IMR-90 (cell line): ENCODE results near the gene DRC3. TPM values are rescaled to one million over a fixed set of nuclear protein-coding genes. Genes with fewer than 3 reads are reported as not detected.

Experiments used
- ATAC-seq: fragments of 200-7000 bp; cut with Tn5 transposase; 2 replicates; pipeline ENCODE4 v1.9.1; 2020; ENCODE audit warnings: low read depth, mild to moderate bottlenecking, moderate library complexity
- BruUV-seq: library from RNA; stranded (reverse); fragments of 400-500 nt; replicated peaks from 2 replicates; lab custom pipeline; 2021; lab: Mats Ljungman, UMichigan
- CTCF ChIA-PET: fragments of 300-600 bp; formaldehyde crosslinking; extraction: SDS; loops from one replicate; lab custom pipeline; 2021; ENCODE audit warnings: antibody characterized with exemption; lab: Yijun Ruan, JAX
- POLR2A ChIA-PET: fragments of 300-600 bp; sonication (Branson Sonifier 250); formaldehyde crosslinking; loops from one replicate; lab custom pipeline; 2022; ENCODE audit warnings: antibody characterized with exemption; ENCODE audit not compliant: unreplicated experiment; lab: Charles Lee
- DNase-seq: peaks from one replicate; pipeline ENCODE4 v3.0.0; 2013
- H2AFZ ChIP-seq: replicated peaks from 2 replicates; pipeline ENCODE3; 2013; ENCODE audit warnings: low read length, mild to moderate bottlenecking; ENCODE audit not compliant: poor library complexity
- H2AK5ac ChIP-seq: 2 replicates; pipeline ENCODE4 v1.6.1; 2013; ENCODE audit warnings: low read depth, low read length, inconsistent platforms
- H2AK9ac ChIP-seq: replicated peaks from 2 replicates; pipeline ENCODE3; 2013; ENCODE audit warnings: mild to moderate bottlenecking, low read depth, low read length, moderate library complexity; ENCODE audit not compliant: poor library complexity
- H2BK120ac ChIP-seq: 2 replicates; pipeline ENCODE4 v1.6.1; 2013; ENCODE audit warnings: low read depth, low read length, inconsistent platforms
- H2BK15ac ChIP-seq: 3 replicates; pipeline ENCODE4 v1.6.1; 2013; ENCODE audit warnings: low read depth, low read length, inconsistent platforms
- H2BK20ac ChIP-seq: 2 replicates; pipeline ENCODE4 v1.6.1; 2013; ENCODE audit warnings: low read depth, mild to moderate bottlenecking, inconsistent platforms, low read length, moderate library complexity
- H2BK5ac ChIP-seq: 2 replicates; pipeline ENCODE4 v1.6.1; 2013; ENCODE audit warnings: mild to moderate bottlenecking, low read depth, low read length, inconsistent platforms; ENCODE audit not compliant: poor library complexity, severe bottlenecking
- H3K14ac ChIP-seq: replicated peaks from 2 replicates; pipeline ENCODE4 v1.6.1; 2013; ENCODE audit warnings: low read depth, low read length, inconsistent platforms
- H3K18ac ChIP-seq: 2 replicates; pipeline ENCODE4 v1.6.1; 2013; ENCODE audit warnings: low read depth, low read length, control low read depth
- H3K23ac ChIP-seq: 2 replicates; pipeline ENCODE4 v1.6.1; 2013; ENCODE audit warnings: low read depth, low read length, inconsistent platforms
- H3K27ac ChIP-seq: 2 replicates; pipeline ENCODE4 v1.5.1; 2013; ENCODE audit warnings: mild to moderate bottlenecking, control low read depth, low read length; ENCODE audit not compliant: insufficient read depth
- H3K27me3 ChIP-seq: 2 replicates; pipeline ENCODE4 v1.6.1; 2013; ENCODE audit warnings: low read length; ENCODE audit not compliant: control insufficient read depth, insufficient read depth
- H3K36me3 ChIP-seq: 2 replicates; pipeline ENCODE4 v1.6.1; 2013; ENCODE audit warnings: low read length, mixed read lengths; ENCODE audit not compliant: control insufficient read depth, insufficient read depth
- H3K4ac ChIP-seq: 2 replicates; pipeline ENCODE4 v1.6.1; 2013; ENCODE audit warnings: low read depth, low read length, inconsistent platforms
- H3K4me1 ChIP-seq: 2 replicates; pipeline ENCODE4 v1.6.1; 2013; ENCODE audit warnings: low read length, mixed read lengths; ENCODE audit not compliant: control insufficient read depth, insufficient read depth
- H3K4me2 ChIP-seq: 2 replicates; pipeline ENCODE4 v1.6.1; 2013; ENCODE audit warnings: low read depth, mild to moderate bottlenecking, control low read depth, low read length, moderate library complexity
- H3K4me3 ChIP-seq: 2 replicates; pipeline ENCODE4 v1.5.1; 2013; ENCODE audit warnings: low read depth, mild to moderate bottlenecking, control low read depth, low read length, moderate library complexity; ENCODE audit not compliant: insufficient read depth
- H3K56ac ChIP-seq: 2 replicates; pipeline ENCODE4 v1.6.1; 2013; ENCODE audit warnings: low read length, inconsistent platforms; ENCODE audit not compliant: insufficient read depth; ENCODE audit errors: extremely low read depth
- H3K79me1 ChIP-seq, 2 experiments: 2 replicates each; pipeline ENCODE4 v1.6.1; 2013; ENCODE audit warnings: low read length in 2 of 2, inconsistent platforms in 1 of 2, low read depth in 1 of 2
- H3K9ac ChIP-seq: 2 replicates; pipeline ENCODE4 v1.6.1; 2013; ENCODE audit warnings: low read depth, low read length, control low read depth
- H3K9me1 ChIP-seq: 2 replicates; pipeline ENCODE4 v1.6.1; 2013; ENCODE audit warnings: low read length, inconsistent platforms; ENCODE audit not compliant: insufficient read depth
- H3K9me3 ChIP-seq: 2 replicates; pipeline ENCODE4 v1.6.1; 2013; ENCODE audit warnings: low read length; ENCODE audit not compliant: control insufficient read depth, insufficient read depth
- H4K20me1 ChIP-seq: 2 replicates; pipeline ENCODE4 v1.6.1; 2013; ENCODE audit warnings: low read length, inconsistent platforms; ENCODE audit not compliant: insufficient read depth
- H4K5ac ChIP-seq: 2 replicates; pipeline ENCODE4 v1.6.1; 2013; ENCODE audit warnings: mild to moderate bottlenecking, low read depth, low read length, control low read depth
- H4K8ac ChIP-seq, 2 experiments: 2 replicates each; pipeline ENCODE4 v1.6.1; 2013; ENCODE audit warnings: low read depth in 2 of 2, low read length in 2 of 2, control low read depth in 1 of 2, inconsistent platforms in 1 of 2
- H4K91ac ChIP-seq: 2 replicates; pipeline ENCODE4 v1.6.1; 2013; ENCODE audit warnings: low read depth, low read length, inconsistent platforms; ENCODE audit not compliant: insufficient read depth
- BHLHE40 ChIP-seq: fragments of 150-350 bp; IDR thresholded peaks from 2 replicates; pipeline ENCODE4 v1.6.1; 2016; ENCODE audit warnings: mild to moderate bottlenecking, low read depth, low read length
- CEBPB ChIP-seq: IDR thresholded peaks from 2 replicates; pipeline ENCODE4 v1.6.1; 2012; ENCODE audit warnings: low read depth, low read length, improper control_type of control experiment
- CHD1 ChIP-seq: IDR thresholded peaks from 2 replicates; pipeline ENCODE4 v1.6.1; 2012; ENCODE audit warnings: low read depth, low read length, improper control_type of control experiment
- CTCF ChIP-seq: conservative IDR thresholded peaks from 2 replicates; pipeline ENCODE4 v1.5.1; 2012; ENCODE audit warnings: mild to moderate bottlenecking, low read depth, low read length, improper control_type of control experiment
- FOS ChIP-seq: fragments of 150-350 bp; IDR thresholded peaks from 2 replicates; pipeline ENCODE4 v1.6.1; 2016; ENCODE audit warnings: low read depth, low read length
- MXI1 ChIP-seq: IDR thresholded peaks from 2 replicates; pipeline ENCODE4 v1.6.1; 2012; ENCODE audit warnings: low read depth, mild to moderate bottlenecking, low read length, moderate library complexity, borderline replicate concordance
- NFE2L2 ChIP-seq: fragments of 150-350 bp; IDR thresholded peaks from 2 replicates; pipeline ENCODE4 v1.6.1; 2016; ENCODE audit warnings: low read depth, mild to moderate bottlenecking, low read length
- POLR2A ChIP-seq: IDR thresholded peaks from 2 replicates; pipeline ENCODE4 v1.6.1; 2012; ENCODE audit warnings: mild to moderate bottlenecking, low read depth, low read length
- RAD21 ChIP-seq: IDR thresholded peaks from 2 replicates; pipeline ENCODE4 v1.6.1; 2012; ENCODE audit warnings: low read length, improper control_type of control experiment
- RCOR1 ChIP-seq: IDR thresholded peaks from 2 replicates; pipeline ENCODE4 v1.6.1; 2012; ENCODE audit warnings: mild to moderate bottlenecking, low read length, improper control_type of control experiment; ENCODE audit not compliant: insufficient replicate concordance
- RFX5 ChIP-seq: IDR thresholded peaks from 2 replicates; pipeline ENCODE4 v1.8.0; 2012; ENCODE audit warnings: low read depth, mild to moderate bottlenecking, low read length, moderate library complexity
- SMC3 ChIP-seq: fragments of 150-350 bp; IDR thresholded peaks from 2 replicates; pipeline ENCODE4 v1.6.1; 2016; ENCODE audit warnings: low read depth, mild to moderate bottlenecking, antibody characterized with exemption, low read length, moderate library complexity
- WGBS, 2 experiments: methylation state at CpG; one replicate each; pipeline versions ENCODE4 v1.1.5 to v1.1.7; 2013; ENCODE audit warnings: missing lambda C conversion rate in 2 of 2; ENCODE audit not compliant: insufficient read length in 1 of 2; ENCODE audit errors: extremely low coverage in 2 of 2; 5-methylcytosine and 5-hydroxymethylcytosine counted together
- dilution Hi-C: fragments of 300-500 bp; cut with HindIII; formaldehyde crosslinking; loops from one replicate; pipeline ENCODE4 v1.14.3; 2018; ENCODE audit warnings: low sequenced_read_pairs; ENCODE audit not compliant: unreplicated experiment
- in situ Hi-C: fragments of 300-500 bp; cut with MboI; formaldehyde crosslinking; loops from 3 replicates; pipeline ENCODE4 v1.14.3; 2019; ENCODE audit warnings: low sequenced_read_pairs, inconsistent platforms, mixed read lengths
- intact Hi-C: fragments of 100-400 bp; cut with micrococcal nuclease; formaldehyde crosslinking; loops from 2 replicates; pipeline ENCODE4 v1.10.0; 2022
- polyA plus RNA-seq, 3 experiments: library from polyadenylated mRNA; depleted of rRNA; stranded (reverse); fragments of >200 nt; gene quantifications; 2 replicates each; pipeline ENCODE4 v1.2.3, GENCODE V29; 2012; ENCODE audit warnings: low replicate concordance in 1 of 3
- total RNA-seq: library from RNA; depleted of rRNA; stranded (reverse); fragments of >200 nt; gene quantifications from 2 replicates; pipeline ENCODE4 v1.2.3, GENCODE V29; 2012
- TF ChIP-seq, protein P1 (sequence below): fragments of 150-350 bp; IDR thresholded peaks from 2 replicates; pipeline ENCODE4 v1.6.1; 2017; ENCODE audit warnings: mild to moderate bottlenecking, antibody characterized with exemption, low read length, low read depth
- TF ChIP-seq, protein P2 (sequence below): fragments of 150-350 bp; IDR thresholded peaks from 2 replicates; pipeline ENCODE4 v1.6.1; 2016; ENCODE audit warnings: low read depth, mild to moderate bottlenecking, low read length, moderate library complexity, borderline replicate concordance

Gene DRC3
- total and polyA plus RNA-seq, 2 of the 4 experiments (the other 2 are of a cell fraction), result 0.55 to 0.72 TPM

DNA sequence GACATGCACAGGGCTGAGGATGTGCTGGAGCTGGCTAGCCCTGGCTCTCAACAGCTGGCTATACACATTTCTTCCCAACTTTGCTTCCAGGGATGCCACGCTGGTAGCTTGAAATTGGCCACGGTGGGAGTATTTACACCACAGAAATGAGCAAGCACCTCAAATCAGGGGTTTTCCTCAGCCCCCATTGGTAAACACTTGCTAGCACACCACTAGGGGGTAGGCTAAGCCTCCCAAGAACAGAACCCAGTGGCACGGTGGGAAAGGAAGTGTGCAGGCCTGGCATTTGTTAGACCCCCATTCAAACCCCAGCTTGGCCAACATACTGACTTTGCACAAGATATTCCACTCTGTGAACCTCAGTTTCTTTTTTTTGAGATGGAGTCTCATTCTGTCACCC is 12.9 kb downstream of the DRC3 start:
- no peak overlapping the region for H2BK15ac ChIP-seq
- H2AK9ac ChIP-seq, result no peak overlapping the region
- intact Hi-C loops, result no loop called here
- TF ChIP-seq NFE2L2 (no peak), BHLHE40 (no peak), FOS (no peak), RFX5 (no peak), CHD1 (no peak), SMC3 (peak; percentile 31), RCOR1 (no peak), RAD21 (peak; percentile 36; the same call in 1 of the 2 replicates), CTCF (peak; percentile 40), CEBPB (no peak), MXI1 (no peak), POLR2A (no peak)
- TF ChIP-seq, protein P1, sequence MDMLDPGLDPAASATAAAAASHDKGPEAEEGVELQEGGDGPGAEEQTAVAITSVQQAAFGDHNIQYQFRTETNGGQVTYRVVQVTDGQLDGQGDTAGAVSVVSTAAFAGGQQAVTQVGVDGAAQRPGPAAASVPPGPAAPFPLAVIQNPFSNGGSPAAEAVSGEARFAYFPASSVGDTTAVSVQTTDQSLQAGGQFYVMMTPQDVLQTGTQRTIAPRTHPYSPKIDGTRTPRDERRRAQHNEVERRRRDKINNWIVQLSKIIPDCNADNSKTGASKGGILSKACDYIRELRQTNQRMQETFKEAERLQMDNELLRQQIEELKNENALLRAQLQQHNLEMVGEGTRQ, result no peak
- TF ChIP-seq, protein P2, sequence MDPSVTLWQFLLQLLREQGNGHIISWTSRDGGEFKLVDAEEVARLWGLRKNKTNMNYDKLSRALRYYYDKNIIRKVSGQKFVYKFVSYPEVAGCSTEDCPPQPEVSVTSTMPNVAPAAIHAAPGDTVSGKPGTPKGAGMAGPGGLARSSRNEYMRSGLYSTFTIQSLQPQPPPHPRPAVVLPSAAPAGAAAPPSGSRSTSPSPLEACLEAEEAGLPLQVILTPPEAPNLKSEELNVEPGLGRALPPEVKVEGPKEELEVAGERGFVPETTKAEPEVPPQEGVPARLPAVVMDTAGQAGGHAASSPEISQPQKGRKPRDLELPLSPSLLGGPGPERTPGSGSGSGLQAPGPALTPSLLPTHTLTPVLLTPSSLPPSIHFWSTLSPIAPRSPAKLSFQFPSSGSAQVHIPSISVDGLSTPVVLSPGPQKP, result no peak
- H3K18ac ChIP-seq, result no peak overlapping the region
- no peak overlapping the region for H3K9ac ChIP-seq
- ChIA-PET POLR2A (no interaction called here), CTCF (interaction anchor here (0.5 to 1.3 kb wide), 2 partner anchors 13 to 50 kb away, joined by 3 to 5 read pairs; partner anchors contain the start of genes DRC3 and TOM1L2)
- ATAC-seq (no peak), DNase-seq (no peak)
- H2AFZ ChIP-seq, result peak overlapping the region; percentile 23
- no peak overlapping the region for H3K4me3 ChIP-seq
- no peaks in the 10 kb centered on the region for H3K27me3 ChIP-seq
- no peak overlapping the region; the same call in 1 of the 2 replicates for H2AK5ac ChIP-seq
- H4K20me1 ChIP-seq, result no peaks in the 10 kb centered on the region
- no peaks in the 10 kb centered on the region for H3K9me3 ChIP-seq
- H3K9me1 ChIP-seq, result peaks cover 2% of the 10 kb centered on the region; the same call in 1 of the 2 replicates
- no peak overlapping the region for H4K8ac ChIP-seq
- WGBS, 2 experiments, result 80% methylated on average over 1 of the region's 3 CpGs; no CpG with 5 or more reads in 1 of the 2 experiments
- H3K27ac ChIP-seq, result no peak overlapping the region
- no peak overlapping the region for H3K23ac ChIP-seq
- in situ Hi-C loops, result no loop called here
- H3K56ac ChIP-seq, result no peak overlapping the region
- H2BK20ac ChIP-seq, result no peak overlapping the region
- no peaks in the 10 kb centered on the region for H3K79me1 ChIP-seq
- peaks cover 4% of the 10 kb centered on the region; the same call in 1 of the 2 replicates for H3K4me1 ChIP-seq
- no peak overlapping the region for H3K4ac ChIP-seq
- dilution Hi-C loops, result no loop called here
- no peak overlapping the region for H4K91ac ChIP-seq
- no peak overlapping the region for H2BK120ac ChIP-seq
- no peak overlapping the region for H2BK5ac ChIP-seq
- H3K4me2 ChIP-seq, result no peak overlapping the region
- H3K36me3 ChIP-seq, result no peaks in the 10 kb centered on the region
- BruUV-seq, result no TSS peak
- H3K14ac ChIP-seq, result no peak overlapping the region
- no peak overlapping the region for H4K5ac ChIP-seq
